Ectodermal cell (in vitro differentiated cells): ENCODE results near the gene TBPL2.
"Not testable (repeated sequence)": the region's sequence is repeated elsewhere in the genome, so short reads cannot be mapped to it uniquely, and the experiment has no call there.

Experiments
- H3K27ac ChIP-seq: 2 replicates; pipeline ENCODE4 v1.7.0; 2013; ENCODE audit warnings: mild to moderate bottlenecking, low read depth, low read length; ENCODE audit not compliant: insufficient read depth, poor library complexity, severe bottlenecking
- H3K27me3 ChIP-seq: 2 replicates; pipeline ENCODE4 v1.7.0; 2013; ENCODE audit warnings: mild to moderate bottlenecking, low read length; ENCODE audit not compliant: insufficient read depth, control insufficient read depth, poor library complexity, severe bottlenecking
- H3K36me3 ChIP-seq: one replicate; pipeline ENCODE4 v1.7.0; 2013; ENCODE audit warnings: low read length; ENCODE audit not compliant: control insufficient read depth, insufficient read depth
- H3K4me1 ChIP-seq: one replicate; pipeline ENCODE4 v1.7.0; 2013; ENCODE audit warnings: low read length; ENCODE audit not compliant: control insufficient read depth, insufficient read depth
- H3K4me3 ChIP-seq: 2 replicates; pipeline ENCODE4 v1.7.0; 2013; ENCODE audit warnings: low read depth, low read length, control low read depth; ENCODE audit not compliant: insufficient read depth
- H3K9me3 ChIP-seq: 2 replicates; pipeline ENCODE4 v1.7.0; 2013; ENCODE audit warnings: mild to moderate bottlenecking, low read length, moderate library complexity; ENCODE audit not compliant: control insufficient read depth
- WGBS, 2 experiments: methylation state at CpG; one replicate each; pipeline ENCODE4 v1.1.7; 2013; ENCODE audit warnings: missing lambda C conversion rate in 2 of 2; 5-methylcytosine and 5-hydroxymethylcytosine counted together

TBPL2 gene

DNA sequence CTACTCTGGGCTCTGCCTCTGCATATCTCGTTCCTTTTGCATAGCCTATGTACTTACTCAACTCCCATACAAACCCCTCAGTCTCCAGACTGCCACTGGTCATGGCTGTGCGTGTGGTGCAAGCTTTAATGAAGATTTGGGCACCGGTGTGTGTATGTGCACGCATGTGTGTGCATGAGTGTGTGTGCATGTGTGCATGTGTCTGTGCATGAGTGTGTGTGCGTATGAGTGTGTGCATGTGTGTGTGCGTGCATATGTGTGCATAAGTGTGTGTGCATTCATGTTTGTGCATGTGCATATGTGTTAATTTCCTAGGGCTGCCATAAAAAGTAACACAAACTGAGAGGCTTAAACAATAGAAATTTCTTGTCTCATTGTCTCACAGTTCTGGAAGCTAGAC, 17.1 kb upstream of the TBPL2 start:
- Histone ChIP-seq H3K4me1 (peaks cover 9% of the 10 kb centered on the region), H3K27ac (no peak overlapping the region), H3K9me3 (no peaks in the 10 kb centered on the region), H3K4me3 (no peak overlapping the region), H3K27me3 (no peaks in the 10 kb centered on the region), H3K36me3 (no peaks in the 10 kb centered on the region)
- WGBS, 2 experiments: 96 to 99% methylated on average over 6 of the region's 6 CpGs

DNA sequence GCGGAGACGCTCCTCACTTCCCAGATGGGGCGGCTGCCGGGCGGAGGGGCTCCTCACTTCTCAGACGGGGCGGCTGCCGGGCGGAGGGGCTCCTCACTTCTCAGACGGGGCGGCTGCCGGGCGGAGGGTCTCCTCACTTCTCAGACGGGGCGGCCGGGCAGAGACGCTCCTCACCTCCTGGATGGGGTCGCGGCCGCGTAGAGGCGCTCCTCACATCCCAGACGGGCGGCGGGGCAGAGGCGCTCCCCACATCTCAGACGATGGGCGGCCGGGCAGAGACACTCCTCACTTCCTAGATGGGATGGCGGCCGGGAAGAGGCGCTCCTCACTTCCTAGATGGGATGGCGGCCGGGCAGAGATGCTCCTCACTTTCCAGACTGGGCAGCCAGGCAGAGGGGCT, 16.0 kb upstream of the TBPL2 start:
- 94 to 96% methylated on average over 29 of the region's 34 CpGs for WGBS, 2 experiments
- not testable (repeated sequence) for H3K36me3 ChIP-seq, H3K27ac ChIP-seq, H3K9me3 ChIP-seq, H3K4me3 ChIP-seq, H3K4me1 ChIP-seq, H3K27me3 ChIP-seq

DNA sequence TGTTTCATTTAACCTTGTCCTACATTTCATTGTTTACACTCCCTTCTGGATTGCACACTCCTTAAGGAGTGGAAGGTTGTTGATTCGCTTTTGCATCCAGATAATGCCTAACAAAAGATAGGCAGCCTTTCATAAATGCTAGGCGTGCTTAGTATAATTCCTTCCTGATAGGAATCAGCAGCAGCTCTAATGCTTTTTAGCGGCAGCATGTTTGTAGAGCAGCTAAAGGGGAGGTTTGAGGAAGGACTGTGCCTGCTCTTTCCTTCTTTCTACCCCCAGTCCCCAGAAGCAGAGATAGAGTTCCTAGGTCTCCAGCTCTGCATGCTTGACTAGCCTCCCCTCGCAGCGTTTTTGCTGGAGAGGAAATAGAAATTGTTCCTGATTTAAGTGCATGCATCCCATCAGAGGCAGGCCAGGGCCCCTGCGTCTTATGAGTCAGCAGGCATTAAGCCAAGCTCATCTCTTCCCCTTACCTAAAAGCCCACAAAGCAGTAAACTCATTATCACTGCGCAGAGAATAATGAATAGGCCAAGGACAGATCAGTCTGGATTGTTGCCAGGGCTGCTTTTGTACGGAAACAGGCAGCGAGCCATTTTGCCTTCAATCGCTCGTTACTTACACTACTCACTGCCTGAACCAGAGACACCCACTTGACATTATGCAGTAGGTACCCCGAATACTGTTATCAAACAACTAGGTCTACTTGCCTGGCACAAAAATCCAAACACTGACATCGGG, 14.0 kb upstream of the TBPL2 start:
- no peaks in the 10 kb centered on the region for H3K27me3 ChIP-seq
- H3K36me3 ChIP-seq: no peaks in the 10 kb centered on the region
- H3K27ac ChIP-seq: no peak overlapping the region
- H3K4me1 ChIP-seq: peaks cover 9% of the 10 kb centered on the region
- H3K9me3 ChIP-seq: no peaks in the 10 kb centered on the region
- no peak overlapping the region for H3K4me3 ChIP-seq
- 86 to 89% methylated on average over 13 of the region's 13 CpGs for WGBS, 2 experiments

DNA sequence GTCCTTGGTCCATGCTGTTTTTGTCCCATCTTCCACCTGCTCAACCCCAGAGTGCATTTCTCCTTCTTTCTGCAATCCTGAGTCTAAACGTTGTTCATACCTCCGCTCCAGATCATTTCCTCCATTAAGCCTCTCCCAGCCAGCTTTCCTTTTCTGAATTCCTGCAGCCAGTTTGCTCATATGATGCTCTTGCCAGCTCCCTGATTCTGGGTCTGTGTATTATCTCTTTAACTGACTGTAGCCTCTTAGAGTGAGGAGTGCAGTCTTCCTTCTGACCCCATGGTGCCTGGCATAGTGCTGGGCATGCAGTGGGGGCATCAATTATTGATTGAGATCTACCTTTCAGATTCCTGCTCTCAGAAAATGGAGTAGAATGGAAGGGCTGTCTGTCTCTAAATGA, 11.5 kb upstream of the TBPL2 start:
- Histone ChIP-seq H3K27ac (no peak overlapping the region), H3K9me3 (no peaks in the 10 kb centered on the region), H3K4me3 (no peak overlapping the region), H3K4me1 (peaks cover 9% of the 10 kb centered on the region), H3K27me3 (no peaks in the 10 kb centered on the region), H3K36me3 (no peaks in the 10 kb centered on the region)
- WGBS, 2 experiments: 91 to 93% methylated on average over 2 of the region's 2 CpGs

DNA sequence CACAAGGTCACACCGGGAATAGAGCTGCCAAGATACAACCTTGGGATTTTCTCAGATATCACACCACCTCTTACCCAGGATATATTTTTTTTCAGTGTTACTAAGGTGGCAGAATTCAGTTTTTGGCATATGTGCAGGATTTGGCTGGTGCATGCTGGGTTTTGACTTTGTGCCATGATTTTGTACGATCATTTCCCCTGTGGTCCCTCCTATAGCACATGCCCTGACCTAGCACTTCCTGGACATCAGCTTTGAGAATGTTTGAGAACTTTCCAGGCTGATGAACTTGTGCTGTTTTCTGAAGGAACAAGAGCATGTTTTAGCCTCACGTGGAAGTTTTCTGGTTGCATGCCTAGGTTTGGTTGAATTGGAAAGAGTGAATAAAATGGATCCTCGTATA, 11.0 kb upstream of the TBPL2 start:
- no peaks in the 10 kb centered on the region for H3K9me3 ChIP-seq
- H3K36me3 ChIP-seq: no peaks in the 10 kb centered on the region
- 69 to 71% methylated on average over 4 of the region's 4 CpGs for WGBS, 2 experiments

DNA sequence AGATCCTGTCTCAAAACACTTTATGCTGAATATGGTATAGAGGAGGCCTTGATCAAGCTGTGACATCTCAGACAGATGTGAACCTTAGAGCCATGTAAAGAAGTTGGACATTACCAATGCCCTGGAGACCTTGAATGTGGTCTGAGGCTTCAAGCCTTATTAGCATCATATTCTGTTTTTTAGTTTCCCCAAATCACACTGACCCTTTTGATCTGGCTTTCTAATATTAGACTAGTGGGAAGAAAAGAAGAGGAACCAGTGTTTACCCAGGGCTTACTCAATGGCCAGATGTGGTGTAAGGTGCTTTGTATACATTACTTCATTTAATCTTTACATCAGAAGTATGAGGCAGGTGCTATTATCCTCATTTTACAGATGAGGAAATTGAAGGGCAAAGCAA, 10.6 kb upstream of the TBPL2 start:
- Histone ChIP-seq H3K9me3 (no peaks in the 10 kb centered on the region), H3K4me1 (peaks cover 9% of the 10 kb centered on the region)

More for the DNA sequence above, 11.0 kb upstream of the TBPL2 start:
- no peak overlapping the region for H3K4me3 ChIP-seq
- H3K27me3 ChIP-seq: no peaks in the 10 kb centered on the region
- peaks cover 9% of the 10 kb centered on the region for H3K4me1 ChIP-seq
- no peak overlapping the region for H3K27ac ChIP-seq

DNA sequence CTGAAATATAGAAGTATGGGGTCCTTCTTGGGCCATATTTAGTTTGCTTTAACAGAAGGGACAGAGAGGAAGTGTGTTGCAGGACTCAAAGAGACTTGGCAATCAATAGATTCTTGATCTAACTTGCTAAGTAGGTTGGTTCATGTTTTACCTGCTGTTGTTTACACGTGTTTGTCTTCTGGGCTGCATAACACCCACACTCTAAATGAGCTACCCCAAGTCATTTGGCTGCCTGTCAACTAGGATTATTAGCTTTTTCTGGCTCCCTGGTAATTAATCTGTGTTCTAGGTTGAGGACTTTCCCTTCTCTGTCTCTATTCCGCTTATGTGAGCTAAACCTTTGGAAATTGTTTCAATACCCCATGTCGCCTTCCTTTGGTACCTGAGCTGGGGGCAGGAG, 10.1 kb upstream of the TBPL2 start:
- 88 to 95% methylated on average over 3 of the region's 3 CpGs for WGBS, 2 experiments
- H3K9me3 ChIP-seq: no peaks in the 10 kb centered on the region

More for the DNA sequence above, 10.6 kb upstream of the TBPL2 start:
- Histone ChIP-seq H3K27me3 (no peaks in the 10 kb centered on the region), H3K27ac (no peak overlapping the region), H3K4me3 (no peak overlapping the region), H3K36me3 (no peaks in the 10 kb centered on the region)

DNA sequence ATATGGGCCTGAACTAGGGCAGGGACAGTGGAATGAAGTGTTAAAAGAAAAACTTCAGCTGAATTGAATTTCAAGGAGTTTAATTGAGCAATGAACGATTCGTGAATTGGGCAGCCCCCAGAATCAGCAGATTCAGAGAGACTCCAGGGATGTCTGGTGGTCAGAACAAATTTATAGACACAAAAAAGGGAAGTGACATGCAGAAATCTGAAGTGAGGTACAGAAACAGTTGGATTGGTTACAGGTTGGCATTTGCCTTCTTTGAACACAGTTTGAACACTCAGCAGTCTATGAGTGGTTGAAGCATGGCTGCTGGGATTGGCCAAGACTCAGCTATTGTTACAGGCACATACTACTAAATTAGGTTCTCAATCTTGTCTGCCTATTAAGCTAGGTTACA, 9.7 kb upstream of the TBPL2 start:
- Histone ChIP-seq H3K27me3 (no peaks in the 10 kb centered on the region), H3K27ac (no peak overlapping the region), H3K4me1 (peaks cover 9% of the 10 kb centered on the region), H3K4me3 (no peak overlapping the region), H3K36me3 (no peaks in the 10 kb centered on the region), H3K9me3 (no peaks in the 10 kb centered on the region)
- 90 to 96% methylated on average over 2 of the region's 2 CpGs for WGBS, 2 experiments

More for the DNA sequence above, 10.1 kb upstream of the TBPL2 start:
- H3K4me3 ChIP-seq: no peak overlapping the region
- H3K4me1 ChIP-seq: peaks cover 9% of the 10 kb centered on the region
- no peaks in the 10 kb centered on the region for H3K27me3 ChIP-seq
- no peaks in the 10 kb centered on the region for H3K36me3 ChIP-seq
- no peak overlapping the region for H3K27ac ChIP-seq

DNA sequence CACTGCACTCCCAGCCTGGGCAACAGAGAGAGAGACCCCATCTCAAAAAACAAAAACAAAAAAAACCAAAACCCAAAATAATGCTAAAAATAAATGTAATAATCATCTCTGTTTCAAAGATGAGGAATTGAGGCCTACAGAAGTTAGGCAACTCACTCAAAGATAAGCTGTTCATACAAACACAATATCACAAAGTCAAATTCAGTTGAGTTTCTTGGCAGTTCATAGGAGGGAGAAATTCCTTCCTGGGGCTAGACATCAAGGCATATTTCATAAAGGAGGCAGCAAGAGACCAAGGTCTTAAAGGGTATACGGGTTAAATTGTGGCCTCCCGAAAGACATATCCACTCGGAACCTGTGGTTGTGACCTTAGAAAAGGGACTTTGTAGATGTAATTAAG, 8.7 kb upstream of the TBPL2 start:
- Histone ChIP-seq H3K36me3 (no peaks in the 10 kb centered on the region), H3K4me3 (no peak overlapping the region), H3K4me1 (peaks cover 4% of the 10 kb centered on the region), H3K27me3 (no peaks in the 10 kb centered on the region), H3K9me3 (no peaks in the 10 kb centered on the region), H3K27ac (no peak overlapping the region)
- 64 to 66% methylated on average over 3 of the region's 3 CpGs for WGBS, 2 experiments

DNA sequence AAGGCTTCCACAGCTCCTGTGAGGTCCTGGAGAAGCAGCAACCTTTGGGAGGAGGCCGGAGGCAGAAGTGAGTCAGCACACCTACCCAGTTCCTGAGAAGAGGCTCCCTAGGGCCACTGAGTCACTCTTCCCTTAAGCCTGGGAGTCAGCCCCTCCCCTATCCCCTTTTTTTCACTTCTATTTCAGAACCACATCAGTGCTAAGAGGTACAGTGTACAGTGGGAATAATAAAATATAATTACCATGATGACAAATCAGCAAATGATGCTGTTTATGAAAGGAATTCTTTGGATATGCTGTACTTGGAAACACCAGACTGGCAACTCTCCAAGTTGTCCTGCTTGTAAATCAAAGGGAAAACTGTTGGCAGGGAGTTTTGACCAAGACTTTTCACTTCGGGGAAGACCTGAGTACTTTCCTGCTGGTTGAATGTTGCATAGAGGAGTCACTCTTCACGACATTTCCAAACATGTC, 7.8 kb upstream of the TBPL2 start:
- H3K4me3 ChIP-seq: no peak overlapping the region
- H3K4me1 ChIP-seq: no peaks in the 10 kb centered on the region
- no peaks in the 10 kb centered on the region for H3K36me3 ChIP-seq
- no peaks in the 10 kb centered on the region for H3K9me3 ChIP-seq
- 88 to 92% methylated on average over 3 of the region's 3 CpGs for WGBS, 2 experiments
- H3K27me3 ChIP-seq: no peaks in the 10 kb centered on the region
- H3K27ac ChIP-seq: no peak overlapping the region
